DOHH2 (cell line): ENCODE data around the gene CAPG.

Source experiments
- H3F3A ChIP-seq: fragments of 200-600 bp; sonication (generic), shearing (Covaris generic); 2 replicates; pipeline ENCODE4 v1.6.0; 2016; ENCODE audit warnings: antibody characterized with exemption, mild to moderate bottlenecking; ENCODE audit not compliant: control insufficient read depth, insufficient read depth
- H3K27ac ChIP-seq: fragments of 200-600 bp; sonication (generic); 2 replicates; pipeline ENCODE4 v1.5.1; 2014; ENCODE audit warnings: low read depth, mild to moderate bottlenecking, low read length, moderate library complexity
- H3K27me3 ChIP-seq: fragments of 200-600 bp; sonication (generic); 2 replicates; pipeline ENCODE4 v1.6.1; 2014; ENCODE audit warnings: mild to moderate bottlenecking, low read length, mixed read lengths; ENCODE audit not compliant: control insufficient read depth
- H3K36me3 ChIP-seq: fragments of 200-600 bp; sonication (generic); 2 replicates; pipeline ENCODE4 v1.6.1; 2014; ENCODE audit warnings: mild to moderate bottlenecking, low read length, moderate library complexity, mixed read lengths; ENCODE audit not compliant: control insufficient read depth
- H3K4me1 ChIP-seq: fragments of 200-600 bp; sonication (generic); 2 replicates; pipeline ENCODE4 v1.6.1; 2014; ENCODE audit warnings: mild to moderate bottlenecking, low read length, mixed read lengths; ENCODE audit not compliant: control insufficient read depth
- H3K4me2 ChIP-seq: fragments of 200-600 bp; sonication (generic); 2 replicates; pipeline ENCODE4 v1.6.0; 2014; ENCODE audit warnings: mild to moderate bottlenecking, low read length, moderate library complexity
- H3K4me3 ChIP-seq: fragments of 200-600 bp; sonication (generic); 2 replicates; pipeline ENCODE4 v1.5.1; 2014; ENCODE audit warnings: mild to moderate bottlenecking, low read length, mixed read lengths
- H3K79me2 ChIP-seq: fragments of 200-600 bp; sonication (generic); 2 replicates; pipeline ENCODE4 v1.6.1; 2014; ENCODE audit warnings: mild to moderate bottlenecking, low read length, mixed read lengths; ENCODE audit not compliant: control insufficient read depth
- H3K9me2 ChIP-seq: fragments of 200-600 bp; sonication (generic); replicated peaks from 2 replicates; pipeline ENCODE4 v1.6.1; 2014; ENCODE audit warnings: mild to moderate bottlenecking, low read length, mixed read lengths; ENCODE audit not compliant: control insufficient read depth
- H3K9me3 ChIP-seq: fragments of 200-600 bp; sonication (generic); 2 replicates; pipeline ENCODE4 v1.6.1; 2014; ENCODE audit warnings: antibody characterized with exemption, low read length, mixed read lengths; ENCODE audit not compliant: control insufficient read depth, insufficient read depth
- H4K20me1 ChIP-seq: fragments of 200-600 bp; sonication (generic); 2 replicates; pipeline ENCODE4 v1.6.0; 2014; ENCODE audit warnings: low read depth, mild to moderate bottlenecking, antibody characterized with exemption, low read length, moderate library complexity; ENCODE audit not compliant: control insufficient read depth, insufficient read depth
- CTCF ChIP-seq: fragments of 200-600 bp; sonication (generic); IDR thresholded peaks from one replicate; pipeline ENCODE4 v1.5.1; 2014; ENCODE audit warnings: antibody characterized with exemption, mild to moderate bottlenecking, low read depth, low read length; ENCODE audit not compliant: poor library complexity, severe bottlenecking
- EZH2phosphoT487 ChIP-seq: fragments of 200-600 bp; sonication (generic); IDR thresholded peaks from 2 replicates; pipeline ENCODE4 v1.6.1; 2017; ENCODE audit warnings: borderline replicate concordance, mild to moderate bottlenecking, antibody characterized with exemption, low read length, moderate library complexity, mixed read lengths

The CAPG gene

DNA sequence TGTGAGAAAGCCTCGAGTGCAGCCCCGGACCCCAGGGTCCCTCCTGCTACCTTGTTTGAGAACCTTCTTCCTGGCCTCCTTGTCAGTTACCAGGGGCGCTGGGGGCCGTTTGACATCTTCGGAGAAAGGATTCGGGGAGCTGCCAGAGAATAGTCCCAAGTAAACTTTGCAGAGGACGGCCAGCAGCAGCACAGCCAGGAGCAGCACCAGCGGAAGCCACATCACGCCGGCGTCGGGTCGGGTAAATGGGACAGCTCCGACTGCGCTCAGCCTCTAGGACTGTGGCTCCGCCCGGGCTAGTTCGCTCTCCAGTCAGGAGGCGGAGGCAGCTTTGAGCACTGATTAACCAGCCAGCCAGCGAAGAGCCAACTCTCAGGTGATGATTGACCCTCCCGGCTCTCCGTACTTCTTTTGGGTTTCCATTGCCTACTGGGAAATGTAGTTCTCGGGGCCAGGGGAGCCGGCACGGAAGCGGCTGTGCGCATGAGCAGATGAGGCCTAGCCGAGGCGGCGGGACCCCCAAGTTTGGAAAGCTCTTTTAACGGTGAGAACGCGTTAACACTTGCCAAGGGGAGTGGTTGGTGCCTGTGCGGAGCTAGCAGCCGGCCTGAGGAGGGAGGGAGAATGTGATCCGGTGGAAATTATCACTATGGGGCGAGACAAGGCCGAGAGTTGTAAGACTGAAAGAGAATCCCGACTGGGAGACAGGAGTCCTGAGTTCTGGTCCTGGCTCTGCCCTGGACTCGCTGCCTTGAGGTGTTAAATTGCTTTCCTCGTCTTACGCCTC lies 55.7 kb downstream of the CAPG start, which contains the start of the genes ELMOD3 and RETSAT:
TSS of gene ELMOD3 (plus strand) at position 484 of the 787 bp plus-strand sequence. CDS start 2,430 bp downstream, outside the sequence.
TSS of gene RETSAT (minus strand) at position 243 of the 787 bp plus-strand sequence. CDS start at position 222, 21 bp downstream.
- Histone ChIP-seq H3K27me3 (no peaks in the 10 kb centered on the region), H3K4me2 (peak within 1 kb of the TSS; percentile 96), H3F3A (no peaks in the 10 kb centered on the region), H3K9me2 (no peaks in the 10 kb centered on the region), H3K4me1 (peaks cover 19% of the 10 kb centered on the region), H3K36me3 (peaks cover 44% of the 10 kb centered on the region), H3K9me3 (no peaks in the 10 kb centered on the region), H4K20me1 (no peaks in the 10 kb centered on the region), H3K27ac (peak within 1 kb of the TSS; percentile 24), H3K79me2 (peaks cover 34% of the 10 kb centered on the region), H3K4me3 (peak within 1 kb of the TSS; percentile 91)
- TF ChIP-seq EZH2phosphoT487 (no peak), CTCF (no peak)

DNA sequence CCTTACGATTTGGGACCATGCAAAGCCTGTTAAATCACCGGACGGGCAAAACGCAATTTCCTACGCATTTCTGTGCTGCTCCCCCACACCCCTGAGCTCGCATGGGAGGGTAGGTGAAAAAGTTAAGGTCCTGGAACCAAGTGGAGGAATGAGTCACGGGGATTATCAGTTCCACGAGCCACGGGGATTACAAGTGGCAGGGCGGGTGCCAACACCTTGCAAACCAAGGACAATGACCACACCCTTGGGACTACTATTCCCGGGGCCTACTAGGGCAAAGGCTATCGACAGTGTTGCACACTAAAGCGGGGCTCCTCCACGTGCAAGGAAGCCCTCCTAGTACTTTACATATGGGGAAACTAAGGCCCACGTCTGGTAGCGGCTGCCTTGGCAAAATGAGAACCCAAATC lies 56.3 kb downstream of the CAPG start:
- Histone ChIP-seq H4K20me1 (no peaks in the 10 kb centered on the region), H3K9me2 (no peaks in the 10 kb centered on the region), H3K4me2 (peak overlapping the region; percentile 96), H3K4me3 (peak overlapping the region; percentile 91), H3F3A (no peaks in the 10 kb centered on the region), H3K9me3 (no peaks in the 10 kb centered on the region), H3K27ac (peak overlapping the region; percentile 24; the same call in 1 of the 2 replicates), H3K4me1 (peaks cover 19% of the 10 kb centered on the region), H3K79me2 (peaks cover 34% of the 10 kb centered on the region), H3K27me3 (no peaks in the 10 kb centered on the region), H3K36me3 (peaks cover 49% of the 10 kb centered on the region)
- no peak for TF ChIP-seq CTCF

DNA sequence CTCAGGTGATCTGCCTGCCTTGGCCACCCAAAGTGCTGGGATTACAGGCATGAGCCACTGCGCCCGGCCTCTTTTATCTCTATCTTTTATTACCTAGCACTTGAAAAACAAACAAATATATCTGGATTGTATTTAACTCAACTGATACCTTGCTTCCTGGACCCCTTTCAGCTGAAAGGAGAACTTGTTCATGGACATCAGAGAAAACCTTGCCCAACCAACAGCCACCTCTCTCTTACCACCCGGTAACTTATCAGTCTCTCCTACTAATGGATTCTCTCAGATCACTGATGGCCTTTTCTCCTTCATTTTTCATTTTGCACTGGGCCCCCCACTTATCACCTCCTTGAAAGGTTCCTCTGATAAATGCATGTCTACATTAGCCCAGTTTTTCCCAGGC lies 62.6 kb downstream of the CAPG start:
- no peaks in the 10 kb centered on the region for H3K4me1 ChIP-seq
- no peak overlapping the region for H3K4me3 ChIP-seq
- H3K27ac ChIP-seq = no peak overlapping the region
- no peak overlapping the region for H3K4me2 ChIP-seq
- TF ChIP-seq EZH2phosphoT487 (no peak), CTCF (no peak)
- H3F3A ChIP-seq = no peaks in the 10 kb centered on the region
- no peaks in the 10 kb centered on the region for H4K20me1 ChIP-seq
- no peaks in the 10 kb centered on the region for H3K9me3 ChIP-seq
- peaks cover 2% of the 10 kb centered on the region for H3K79me2 ChIP-seq
- peaks cover 31% of the 10 kb centered on the region for H3K36me3 ChIP-seq
- no peaks in the 10 kb centered on the region for H3K27me3 ChIP-seq
- H3K9me2 ChIP-seq = no peaks in the 10 kb centered on the region
